ENCODE measurements around the gene CCDC68.

CCDC68 gene, protein sequence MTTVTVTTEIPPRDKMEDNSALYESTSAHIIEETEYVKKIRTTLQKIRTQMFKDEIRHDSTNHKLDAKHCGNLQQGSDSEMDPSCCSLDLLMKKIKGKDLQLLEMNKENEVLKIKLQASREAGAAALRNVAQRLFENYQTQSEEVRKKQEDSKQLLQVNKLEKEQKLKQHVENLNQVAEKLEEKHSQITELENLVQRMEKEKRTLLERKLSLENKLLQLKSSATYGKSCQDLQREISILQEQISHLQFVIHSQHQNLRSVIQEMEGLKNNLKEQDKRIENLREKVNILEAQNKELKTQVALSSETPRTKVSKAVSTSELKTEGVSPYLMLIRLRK

DNA sequence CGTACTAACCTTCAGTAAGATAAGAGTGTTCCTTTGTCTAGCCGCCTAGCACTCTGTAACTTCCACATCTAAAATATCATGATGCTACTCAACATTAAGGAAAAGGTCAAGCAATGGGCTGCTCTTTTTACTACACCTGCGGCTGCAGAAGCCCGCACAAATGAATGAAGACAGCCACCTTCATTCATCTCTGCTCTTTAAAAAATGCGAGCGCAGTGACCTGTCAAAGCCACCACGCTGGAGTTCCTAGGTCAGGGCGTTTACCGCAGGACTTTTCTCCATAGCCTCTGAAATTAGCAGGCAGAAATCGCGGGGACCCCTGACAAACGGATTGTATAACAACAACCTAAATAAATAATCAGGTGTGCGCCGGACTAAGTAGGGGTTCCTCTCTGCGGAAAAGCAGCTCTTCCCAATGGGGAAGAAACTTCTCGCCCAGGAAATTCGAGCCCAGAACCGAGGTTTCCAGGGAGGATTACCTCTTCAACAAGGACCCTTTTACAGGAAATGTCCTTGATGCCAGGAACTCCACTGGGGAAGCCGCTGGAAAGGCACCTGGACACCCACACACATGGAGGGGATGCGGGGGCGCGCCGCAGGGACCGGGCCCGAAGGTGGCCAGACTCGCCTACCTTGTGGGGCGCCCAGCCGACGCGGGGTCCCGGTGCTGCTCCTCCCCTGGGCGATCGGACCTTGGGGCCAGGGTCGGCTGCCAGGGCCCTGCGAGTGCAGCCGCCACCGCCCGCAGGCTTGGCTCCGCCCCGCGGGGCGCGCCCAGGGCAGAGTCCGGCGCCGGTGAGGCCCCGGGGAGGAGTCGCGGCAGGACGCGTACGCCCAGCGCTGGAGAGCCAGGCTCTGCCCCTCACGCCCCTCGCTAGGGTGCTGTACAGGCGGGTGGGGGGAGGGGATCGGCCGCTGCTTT lies at the start of gene CCDC68:
Gene CCDC68, minus strand, starts transcription at position 758 of the 922 bp plus-strand sequence. CDS start 16,670 bp downstream, outside the sequence.
- no peaks in the 10 kb centered on the region for H3K9me3 Mint-ChIP-seq

DNA sequence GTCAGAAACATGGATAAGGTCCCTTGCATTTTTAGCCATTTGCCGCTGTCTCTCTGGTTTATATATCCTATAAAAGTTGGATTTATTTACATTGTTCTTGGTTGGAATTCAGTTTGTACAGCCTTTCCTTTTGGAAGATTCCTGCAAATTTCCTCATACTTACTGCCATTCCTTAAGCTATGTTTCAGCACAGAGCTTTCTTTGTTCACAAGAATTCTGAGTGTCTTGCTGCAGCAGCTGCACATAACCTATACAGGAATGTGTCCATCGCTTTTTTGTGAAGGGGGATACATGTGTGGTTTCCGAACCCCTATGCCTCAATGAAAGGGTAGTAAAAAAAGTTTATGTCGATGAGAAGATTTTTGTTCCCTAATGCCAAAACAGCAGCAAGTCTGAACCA lies 48.3 kb upstream of the CCDC68 start:
- Mint-ChIP-seq H3K4me3 (no peak overlapping the region), H3K9me3 (peaks cover 1% of the 10 kb centered on the region), H3K27me3 (peaks cover 1% of the 10 kb centered on the region), H3K4me1 (peaks cover 2% of the 10 kb centered on the region), H3K36me3 (no peaks in the 10 kb centered on the region), H3K27ac (no peak overlapping the region)
- ATAC-seq (ENCODE audit: low read depth), result no peak
- DNase-seq (ENCODE audit: low spot score in 2 of 2), result no peak

More for the DNA sequence above, at the start of gene CCDC68:
- H3K36me3 Mint-ChIP-seq, result no peaks in the 10 kb centered on the region
- ATAC-seq (ENCODE audit: low read depth), result peak; percentile 32
- H3K4me1 Mint-ChIP-seq, result peaks cover 5% of the 10 kb centered on the region
- no peak within 1 kb of the TSS for H3K27ac Mint-ChIP-seq
- DNase-seq (ENCODE audit: low spot score in 2 of 2), result no peak
- H3K27me3 Mint-ChIP-seq, result peaks cover 8% of the 10 kb centered on the region
- peak within 1 kb of the TSS; percentile 72 for H3K4me3 Mint-ChIP-seq

DNA sequence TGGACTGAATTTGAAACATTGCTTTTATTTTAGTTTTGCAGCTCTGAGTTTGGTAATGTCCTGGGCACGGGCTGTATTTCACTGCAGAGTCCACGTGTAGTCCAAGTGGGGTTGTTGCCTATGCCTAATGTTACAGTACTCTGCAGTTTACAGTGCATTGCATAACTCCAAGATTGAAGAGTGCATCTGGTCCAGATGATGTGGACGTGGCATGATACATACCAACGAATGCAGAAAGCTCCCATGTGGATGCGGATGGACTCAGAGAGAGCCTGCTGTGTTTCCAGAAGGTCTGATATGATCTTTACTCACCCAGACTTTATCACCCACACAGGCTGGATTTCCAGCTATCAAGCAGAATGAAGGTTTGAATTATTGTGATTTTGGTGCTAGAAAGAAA lies 44.4 kb upstream of the CCDC68 start:
- ATAC-seq (ENCODE audit: low read depth) (no peak), DNase-seq (ENCODE audit: low spot score in 2 of 2) (no peak)
- H3K4me3 Mint-ChIP-seq, result no peak overlapping the region
- no peak overlapping the region for H3K27ac Mint-ChIP-seq
- H3K4me1 Mint-ChIP-seq, result no peaks in the 10 kb centered on the region
- H3K36me3 Mint-ChIP-seq, result no peaks in the 10 kb centered on the region
- H3K9me3 Mint-ChIP-seq, result no peaks in the 10 kb centered on the region
- H3K27me3 Mint-ChIP-seq, result peaks cover 1% of the 10 kb centered on the region

DNA sequence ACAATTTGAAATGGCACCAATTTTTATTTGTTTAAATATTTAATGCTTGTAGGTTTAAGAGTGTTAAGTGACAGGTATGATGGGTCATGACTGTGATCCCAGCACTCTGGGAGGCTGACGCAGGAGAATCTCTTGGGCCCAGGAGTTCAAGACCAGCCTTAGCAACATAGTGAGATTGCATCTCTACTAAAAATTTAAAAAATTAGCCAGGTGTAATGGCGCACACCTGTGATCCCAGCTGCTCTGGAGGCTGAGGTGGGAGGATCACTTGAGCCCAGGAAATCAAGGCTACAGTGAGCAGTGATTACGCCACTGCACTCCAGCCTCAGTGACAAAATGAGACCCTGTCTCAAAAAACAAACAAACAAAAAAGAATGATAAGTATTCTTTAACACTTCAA lies 43.0 kb upstream of the CCDC68 start:
- ATAC-seq (ENCODE audit: low read depth) (no peak), DNase-seq (ENCODE audit: low spot score in 2 of 2) (no peak)
- H3K9me3 Mint-ChIP-seq, result no peaks in the 10 kb centered on the region
- H3K36me3 Mint-ChIP-seq, result no peaks in the 10 kb centered on the region
- no peak overlapping the region for H3K4me3 Mint-ChIP-seq
- H3K4me1 Mint-ChIP-seq, result no peaks in the 10 kb centered on the region
- no peak overlapping the region for H3K27ac Mint-ChIP-seq
- no peaks in the 10 kb centered on the region for H3K27me3 Mint-ChIP-seq

DNA sequence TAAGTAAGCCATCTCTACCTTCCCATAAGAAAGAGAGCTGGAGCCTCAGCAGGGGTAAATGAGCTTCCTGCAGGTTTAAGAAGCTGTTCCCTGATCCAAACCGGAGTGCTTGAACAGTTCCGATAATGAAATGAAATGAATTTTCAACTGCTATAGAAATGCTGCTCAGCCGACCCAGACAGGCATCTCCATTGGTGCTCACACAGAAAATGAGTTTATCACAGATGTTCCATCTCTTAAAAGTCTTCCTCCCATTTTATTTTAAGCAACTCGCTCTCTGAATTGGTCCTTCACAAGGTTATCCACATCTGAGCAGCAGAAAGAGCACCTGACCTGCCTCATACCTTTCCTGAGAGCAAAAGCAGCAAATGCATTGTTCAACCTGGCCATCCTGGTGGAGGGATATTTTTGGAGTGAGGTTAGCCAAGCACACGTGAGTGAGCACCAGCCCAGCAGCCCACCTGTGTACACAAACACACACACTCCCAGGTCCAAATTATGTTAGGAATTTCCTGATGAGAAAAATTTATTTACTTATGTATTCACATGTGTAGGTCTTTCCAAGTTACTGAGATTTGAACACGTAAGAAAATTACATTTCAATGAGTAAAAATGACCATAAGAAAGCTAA lies 42.2 kb upstream of the CCDC68 start:
- H3K4me1 Mint-ChIP-seq, result no peaks in the 10 kb centered on the region
- no peaks in the 10 kb centered on the region for H3K9me3 Mint-ChIP-seq
- ATAC-seq (ENCODE audit: low read depth), result no peak
- H3K36me3 Mint-ChIP-seq, result no peaks in the 10 kb centered on the region
- H3K4me3 Mint-ChIP-seq, result no peak overlapping the region
- no peak for DNase-seq (ENCODE audit: low spot score in 2 of 2)
- H3K27me3 Mint-ChIP-seq, result no peaks in the 10 kb centered on the region
- H3K27ac Mint-ChIP-seq, result no peak overlapping the region

DNA sequence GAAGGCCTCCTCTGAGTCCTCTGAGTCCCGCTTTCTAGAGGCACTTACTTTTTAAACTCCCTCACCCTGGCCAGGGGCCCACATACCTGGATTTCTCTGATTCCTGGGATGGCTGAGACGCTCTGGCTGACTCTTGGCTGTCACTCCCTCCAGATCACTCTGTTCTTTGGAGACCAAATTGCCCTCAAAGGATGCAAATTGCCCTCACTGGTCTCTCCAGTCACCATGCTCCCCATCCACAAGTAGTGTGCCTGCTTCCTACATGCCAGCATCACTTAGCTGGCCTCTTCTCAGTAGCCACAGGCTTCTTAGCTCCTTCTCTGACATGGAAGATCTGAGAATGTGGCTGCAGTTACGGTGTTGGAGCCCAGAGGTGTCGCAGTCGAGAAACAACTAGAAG lies 41.3 kb upstream of the CCDC68 start:
- no peak overlapping the region for H3K27ac Mint-ChIP-seq
- no peak overlapping the region for H3K4me3 Mint-ChIP-seq
- no peaks in the 10 kb centered on the region for H3K27me3 Mint-ChIP-seq
- ATAC-seq (ENCODE audit: low read depth), result no peak
- no peaks in the 10 kb centered on the region for H3K36me3 Mint-ChIP-seq
- no peaks in the 10 kb centered on the region for H3K4me1 Mint-ChIP-seq
- DNase-seq (ENCODE audit: low spot score in 2 of 2), result no peak
- H3K9me3 Mint-ChIP-seq, result no peaks in the 10 kb centered on the region

DNA sequence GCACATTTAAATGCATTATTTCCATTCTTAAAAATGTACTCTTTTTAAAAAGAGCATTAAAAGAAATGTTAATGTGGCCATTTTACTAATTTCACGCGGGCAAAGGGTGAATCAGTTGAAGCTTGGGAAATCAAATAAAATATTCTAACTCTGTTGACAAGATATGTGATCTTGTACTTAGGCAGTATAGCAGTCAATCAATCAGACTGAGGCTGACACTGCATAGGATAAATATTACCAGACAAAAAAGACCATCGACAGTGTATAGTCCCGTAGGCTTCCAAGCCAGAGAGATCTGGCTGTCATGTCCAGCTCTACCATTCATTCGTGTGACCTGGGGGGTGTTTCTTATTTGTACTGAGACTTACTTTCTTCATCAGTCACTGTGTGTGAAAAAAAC lies 39.8 kb upstream of the CCDC68 start:
- H3K4me3 Mint-ChIP-seq, result no peak overlapping the region
- H3K27me3 Mint-ChIP-seq, result no peaks in the 10 kb centered on the region
- H3K9me3 Mint-ChIP-seq, result peaks cover 3% of the 10 kb centered on the region
- no peak overlapping the region for H3K27ac Mint-ChIP-seq
- no peaks in the 10 kb centered on the region for H3K4me1 Mint-ChIP-seq
- DNase-seq (ENCODE audit: low spot score in 2 of 2), result no peak
- peaks cover 2% of the 10 kb centered on the region for H3K36me3 Mint-ChIP-seq
- no peak for ATAC-seq (ENCODE audit: low read depth)

DNA sequence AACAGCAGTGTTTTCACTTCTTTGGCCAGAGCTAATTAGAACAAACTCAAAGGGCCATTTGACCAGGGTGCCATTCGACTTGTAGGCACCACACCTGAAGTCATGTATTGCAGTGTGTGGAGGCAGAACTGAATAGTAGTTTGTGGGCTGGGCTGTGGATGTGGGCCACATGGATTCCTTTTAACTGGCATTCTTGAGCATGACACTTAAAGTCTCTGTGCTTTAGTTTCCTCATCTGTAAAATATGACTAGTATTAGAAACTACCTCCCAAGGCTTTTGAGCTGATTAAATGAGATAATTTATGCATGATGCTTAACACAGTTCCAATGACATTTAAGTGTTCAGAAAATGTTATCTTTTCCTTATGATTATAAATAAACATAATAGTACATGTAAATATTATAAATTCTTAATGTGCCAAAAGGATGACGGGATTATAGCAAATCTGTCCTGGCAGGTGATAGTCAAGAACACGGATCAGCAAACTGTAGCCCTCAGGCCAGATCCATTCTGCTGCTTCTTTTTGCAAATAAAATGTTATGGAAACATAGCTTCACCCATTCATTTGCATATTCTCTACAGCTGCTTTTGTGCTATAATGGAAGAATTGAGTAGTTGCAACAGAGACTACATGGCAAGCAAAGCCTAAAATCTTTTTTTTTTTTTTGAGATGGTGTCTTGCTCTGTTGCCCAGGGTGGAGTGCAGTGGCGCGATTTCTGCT lies 36.3 kb upstream of the CCDC68 start:
- DNase-seq (ENCODE audit: low spot score in 2 of 2) (no peak), ATAC-seq (ENCODE audit: low read depth) (no peak)
- Mint-ChIP-seq H3K27me3 (no peaks in the 10 kb centered on the region), H3K36me3 (peaks cover 2% of the 10 kb centered on the region), H3K4me1 (peaks cover 2% of the 10 kb centered on the region), H3K4me3 (no peak overlapping the region), H3K9me3 (peaks cover 4% of the 10 kb centered on the region), H3K27ac (no peak overlapping the region)

DNA sequence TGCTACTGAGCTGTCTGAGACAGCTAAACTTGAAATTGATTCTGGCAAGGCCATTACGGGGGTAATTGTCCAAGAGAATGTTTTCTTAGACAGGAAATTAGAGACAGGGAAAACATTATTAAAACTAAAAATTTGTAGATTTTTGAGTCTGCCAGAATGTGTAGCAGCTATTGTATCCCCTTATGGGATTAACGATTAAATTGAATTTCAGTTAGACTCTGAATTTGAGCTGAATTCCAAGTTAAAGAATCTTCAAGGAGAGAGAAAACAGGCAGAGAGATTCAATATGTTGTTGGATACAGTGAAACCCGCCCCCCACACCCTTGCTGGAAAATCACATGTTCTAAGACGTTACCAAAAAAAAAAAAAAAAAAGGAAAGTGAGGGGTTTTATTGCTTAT lies 32.7 kb upstream of the CCDC68 start:
- peaks cover 4% of the 10 kb centered on the region for H3K9me3 Mint-ChIP-seq
- H3K4me3 Mint-ChIP-seq, result no peak overlapping the region
- H3K4me1 Mint-ChIP-seq, result peaks cover 2% of the 10 kb centered on the region
- no peak overlapping the region for H3K27ac Mint-ChIP-seq
- H3K36me3 Mint-ChIP-seq, result peaks cover 2% of the 10 kb centered on the region
- H3K27me3 Mint-ChIP-seq, result no peaks in the 10 kb centered on the region
- DNase-seq (ENCODE audit: low spot score in 2 of 2) (no peak), ATAC-seq (ENCODE audit: low read depth) (no peak)

DNA sequence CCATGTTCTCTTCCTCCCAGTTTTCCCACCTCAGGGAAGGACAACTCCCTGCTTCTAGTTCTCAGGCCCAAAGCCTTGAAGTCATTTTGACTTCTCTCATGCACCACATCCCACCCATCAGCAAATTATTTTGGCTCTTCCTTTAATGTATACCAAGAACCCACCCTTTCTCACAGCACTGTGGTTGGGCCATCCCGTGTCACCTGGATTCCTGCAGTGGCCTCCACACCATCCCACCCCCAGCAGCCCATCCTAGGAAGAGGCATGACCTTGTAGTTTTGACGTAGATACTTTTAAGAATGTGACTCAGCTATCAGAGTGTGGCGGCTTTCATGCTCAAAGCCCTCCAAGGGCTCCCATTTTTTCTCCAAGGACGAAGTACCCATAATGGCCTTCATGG lies 25.6 kb upstream of the CCDC68 start:
- H3K36me3 Mint-ChIP-seq, result no peaks in the 10 kb centered on the region
- H3K9me3 Mint-ChIP-seq, result no peaks in the 10 kb centered on the region
- H3K4me1 Mint-ChIP-seq, result peaks cover 3% of the 10 kb centered on the region
- H3K27me3 Mint-ChIP-seq, result no peaks in the 10 kb centered on the region
- ATAC-seq (ENCODE audit: low read depth), result no peak
- no peak for DNase-seq (ENCODE audit: low spot score in 2 of 2)
- no peak overlapping the region for H3K27ac Mint-ChIP-seq
- no peak overlapping the region for H3K4me3 Mint-ChIP-seq

DNA sequence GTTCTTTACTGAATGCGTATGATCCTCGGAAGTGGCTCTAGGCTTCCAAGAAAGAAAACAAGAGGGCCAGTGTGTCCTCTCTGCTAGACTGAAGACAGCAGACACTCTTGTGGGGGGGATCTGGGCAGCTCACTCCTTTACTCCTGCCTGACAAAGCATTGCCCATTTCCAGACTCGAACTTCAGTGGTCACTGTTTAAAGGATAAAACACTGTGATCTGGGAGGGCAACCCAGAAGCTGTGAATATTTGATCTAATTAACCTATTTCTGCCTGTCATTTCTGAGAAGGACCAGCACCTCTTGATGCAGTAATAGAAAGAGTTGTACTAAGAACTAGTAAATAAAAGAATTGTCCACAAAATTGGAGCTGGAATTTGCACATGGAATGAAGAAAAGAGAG lies 24.5 kb upstream of the CCDC68 start:
- Mint-ChIP-seq H3K27me3 (no peaks in the 10 kb centered on the region), H3K4me3 (no peak overlapping the region)

DNA sequence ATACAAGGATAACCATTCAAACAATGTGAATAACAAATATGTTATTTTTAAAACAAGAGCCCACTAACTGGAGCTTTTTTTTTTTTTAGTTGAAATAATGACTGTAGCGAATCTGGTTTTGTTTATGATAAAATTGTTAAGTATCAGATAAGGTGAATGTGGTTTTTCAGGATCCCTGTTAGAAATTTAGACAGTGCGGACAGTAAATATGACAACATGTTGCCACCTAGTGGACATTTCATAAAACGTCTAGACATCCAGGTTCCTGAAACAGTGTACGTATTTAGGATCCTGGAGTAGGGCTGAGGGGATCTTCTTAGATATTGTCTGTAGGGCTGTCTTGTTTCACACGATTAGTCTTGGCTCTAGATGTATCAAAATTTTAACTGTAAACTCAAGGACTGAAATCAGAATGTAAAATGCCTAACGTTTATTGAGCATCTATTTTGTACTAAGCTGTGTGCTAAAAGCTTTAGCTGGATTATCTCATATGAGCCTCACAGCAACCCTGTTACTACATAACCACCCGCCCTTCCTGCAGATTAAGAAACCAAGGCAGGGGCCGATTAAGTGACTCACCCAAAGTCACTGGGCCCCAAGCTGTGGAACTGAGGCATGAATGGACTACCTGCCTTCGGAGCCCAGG lies 23.9 kb upstream of the CCDC68 start:
- peak; percentile 66 for ATAC-seq (ENCODE audit: low read depth)
- H3K4me3 Mint-ChIP-seq, result no peak overlapping the region
- peaks cover 2% of the 10 kb centered on the region for H3K9me3 Mint-ChIP-seq
- H3K4me1 Mint-ChIP-seq, result peaks cover 3% of the 10 kb centered on the region
- DNase-seq (ENCODE audit: low spot score in 2 of 2), result no peak
- peak overlapping the region; percentile 42 for H3K27ac Mint-ChIP-seq
- no peaks in the 10 kb centered on the region for H3K27me3 Mint-ChIP-seq
- no peaks in the 10 kb centered on the region for H3K36me3 Mint-ChIP-seq

More for the DNA sequence above, 24.5 kb upstream of the CCDC68 start:
- DNase-seq (ENCODE audit: low spot score in 2 of 2) (no peak), ATAC-seq (ENCODE audit: low read depth) (no peak)
- peaks cover 3% of the 10 kb centered on the region for H3K4me1 Mint-ChIP-seq
- no peak overlapping the region for H3K27ac Mint-ChIP-seq
- no peaks in the 10 kb centered on the region for H3K9me3 Mint-ChIP-seq
- no peaks in the 10 kb centered on the region for H3K36me3 Mint-ChIP-seq

DNA sequence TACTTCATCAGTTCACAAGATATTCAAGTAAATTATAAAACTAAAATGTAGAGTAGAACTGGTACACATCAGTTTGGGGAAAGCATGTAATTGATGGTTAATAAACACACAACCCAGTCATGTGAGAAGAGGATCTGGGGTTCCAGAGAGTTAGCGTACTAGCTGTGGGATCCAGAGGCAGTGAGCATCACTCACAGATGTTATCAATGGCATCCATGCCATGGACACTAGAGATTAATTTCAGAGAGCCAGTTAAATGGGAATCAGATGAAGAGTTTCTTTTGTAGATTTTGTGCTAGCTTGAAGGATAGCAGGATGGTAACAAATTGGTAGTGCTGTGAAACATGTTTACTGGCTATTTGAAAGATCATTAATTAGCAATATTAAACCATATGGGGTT lies 21.8 kb upstream of the CCDC68 start:
- no peak for DNase-seq (ENCODE audit: low spot score in 2 of 2)
- no peaks in the 10 kb centered on the region for H3K27me3 Mint-ChIP-seq
- no peaks in the 10 kb centered on the region for H3K36me3 Mint-ChIP-seq
- H3K27ac Mint-ChIP-seq, result no peak overlapping the region
- peaks cover 3% of the 10 kb centered on the region for H3K4me1 Mint-ChIP-seq
- peaks cover 2% of the 10 kb centered on the region for H3K9me3 Mint-ChIP-seq
- H3K4me3 Mint-ChIP-seq, result no peak overlapping the region
- no peak for ATAC-seq (ENCODE audit: low read depth)
